H7 (cell line): ENCODE results near the gene SMG9. TPM values are rescaled to one million over a fixed set of nuclear protein-coding genes. Genes with fewer than 3 reads are reported as not detected.

Source experiments
- DNase-seq: peaks from one replicate; pipeline ENCODE4 v3.0.0; 2012
- H3K27me3 ChIP-seq: 2 replicates; pipeline ENCODE4 v1.6.0; 2011; ENCODE audit warnings: mild to moderate bottlenecking, low read length; ENCODE audit not compliant: control insufficient read depth, insufficient read depth
- H3K36me3 ChIP-seq: replicated peaks from 2 replicates; pipeline ENCODE4 v1.5.1; 2011; ENCODE audit warnings: low read length; ENCODE audit not compliant: control insufficient read depth, insufficient read depth
- H3K4me3 ChIP-seq: 2 replicates; pipeline ENCODE4 v1.5.1; 2011; ENCODE audit warnings: low read depth, mild to moderate bottlenecking, control low read depth, low read length, moderate library complexity; ENCODE audit not compliant: insufficient read depth
- total RNA-seq: library from RNA; depleted of rRNA; stranded (reverse); fragments of >200 nt; shearing (Covaris generic); gene quantifications from 2 replicates; pipeline ENCODE4 v1.2.3, GENCODE V29; 2014

Gene SMG9
- total RNA-seq, 1 experiment from 2014 or later, result 23.4 TPM

GRCh38 chr19:43711751-43712355, 42.9 kb downstream of the SMG9 start:
- Histone ChIP-seq H3K4me3 (no peak overlapping the region), H3K27me3 (no peaks in the 10 kb centered on the region), H3K36me3 (no peaks in the 10 kb centered on the region)
- no peak for DNase-seq

GRCh38 chr19:43708716-43709115, 46.0 kb downstream of the SMG9 start:
- no peak for DNase-seq
- H3K27me3 ChIP-seq, result no peaks in the 10 kb centered on the region
- no peak overlapping the region for H3K4me3 ChIP-seq
- H3K36me3 ChIP-seq, result no peaks in the 10 kb centered on the region

- H3K4me3 ChIP-seq, result no peak overlapping the region
- DNase-seq, result no peak
These were observed 47.5 kb downstream of the SMG9 start for GRCh38 chr19:43707158-43707712.

GRCh38 chr19:43705729-43706128, 49.0 kb downstream of the SMG9 start:
- no peaks in the 10 kb centered on the region for H3K36me3 ChIP-seq
- DNase-seq, result no peak
- H3K4me3 ChIP-seq, result no peak overlapping the region
- H3K27me3 ChIP-seq, result no peaks in the 10 kb centered on the region

More at GRCh38 chr19:43707158-43707712, 47.5 kb downstream of the SMG9 start:
- Histone ChIP-seq H3K27me3 (no peaks in the 10 kb centered on the region), H3K36me3 (no peaks in the 10 kb centered on the region)

- Histone ChIP-seq H3K36me3 (no peaks in the 10 kb centered on the region), H3K4me3 (no peak overlapping the region), H3K27me3 (peaks cover 3% of the 10 kb centered on the region)
- no peak for DNase-seq
These were observed 50.6 kb downstream of the SMG9 start for GRCh38 chr19:43704002-43704705.

GRCh38 chr19:43700395-43701000, 54.3 kb downstream of the SMG9 start:
- Histone ChIP-seq H3K27me3 (peaks cover 4% of the 10 kb centered on the region), H3K36me3 (no peaks in the 10 kb centered on the region), H3K4me3 (no peak overlapping the region)
- DNase-seq, result no peak

- H3K36me3 ChIP-seq, result no peaks in the 10 kb centered on the region
- H3K27me3 ChIP-seq, result peaks cover 4% of the 10 kb centered on the region
- H3K4me3 ChIP-seq, result peak overlapping the region; percentile 21; the same call in 1 of the 2 replicates
- peak; percentile 91 for DNase-seq
These were observed 55.0 kb downstream of the SMG9 start for GRCh38 chr19:43699506-43700394.

GRCh38 chr19:43697295-43697694, 57.5 kb downstream of the SMG9 start:
- Histone ChIP-seq H3K27me3 (peaks cover 4% of the 10 kb centered on the region), H3K4me3 (no peak overlapping the region), H3K36me3 (no peaks in the 10 kb centered on the region)
- DNase-seq, result no peak

- no peak for DNase-seq
- Histone ChIP-seq H3K36me3 (no peaks in the 10 kb centered on the region), H3K27me3 (peaks cover 4% of the 10 kb centered on the region), H3K4me3 (no peak overlapping the region)
These were observed 58.6 kb downstream of the SMG9 start for GRCh38 chr19:43695985-43696704.

GRCh38 chr19:43694553-43694952, 60.2 kb downstream of the SMG9 start:
- no peak for DNase-seq
- no peaks in the 10 kb centered on the region for H3K36me3 ChIP-seq
- H3K4me3 ChIP-seq, result no peak overlapping the region
- peaks cover 2% of the 10 kb centered on the region for H3K27me3 ChIP-seq

- DNase-seq, result no peak
- H3K36me3 ChIP-seq, result no peaks in the 10 kb centered on the region
- H3K27me3 ChIP-seq, result no peaks in the 10 kb centered on the region
- no peak overlapping the region for H3K4me3 ChIP-seq
These were observed 61.9 kb downstream of the SMG9 start for GRCh38 chr19:43692877-43693276.

GRCh38 chr19:43692385-43692784, 62.4 kb downstream of the SMG9 start:
- Histone ChIP-seq H3K4me3 (no peak overlapping the region), H3K27me3 (no peaks in the 10 kb centered on the region), H3K36me3 (no peaks in the 10 kb centered on the region)
- DNase-seq, result no peak

- no peak for DNase-seq
- H3K4me3 ChIP-seq, result no peak overlapping the region
- no peaks in the 10 kb centered on the region for H3K27me3 ChIP-seq
- no peaks in the 10 kb centered on the region for H3K36me3 ChIP-seq
These were observed 63.0 kb downstream of the SMG9 start for GRCh38 chr19:43691755-43692154.

- Histone ChIP-seq H3K27me3 (no peaks in the 10 kb centered on the region), H3K36me3 (no peaks in the 10 kb centered on the region), H3K4me3 (no peak overlapping the region)
- no peak for DNase-seq
These were observed 63.9 kb downstream of the SMG9 start for GRCh38 chr19:43690890-43691289.
